Measurements from ENCODE around the gene TRAPPC10.

- no peak for TF ChIP-seq CTCF (IDR thresholded peaks at IDR 0.05)
- no peak for TF ChIP-seq POLR2A (IDR thresholded peaks at IDR 0.05)
These were observed 20.0 kb upstream of the TRAPPC10 start for GRCh38 chr21:43992121-43992520.
